Left cardiac atrium (tissue), 4 donors: ENCODE data around the gene NDUFA13. TPM values are rescaled to one million over a fixed set of nuclear protein-coding genes. Genes with fewer than 3 reads are reported as not detected.

Source experiments
- ATAC-seq, 2 donors: fragments of 200-7000 bp; cut with Tn5 transposase; one replicate each; pipeline ENCODE4 v1.9.1; 2020; ENCODE audit warnings: mild to moderate bottlenecking in 2 of 2, moderate library complexity in 2 of 2
- DNase-seq: peaks from one replicate; pipeline ENCODE4 v3.0.0-alpha.2; 2020
- intact Hi-C, 2 donors: fragments of 100-400 bp; cut with DNase I; formaldehyde crosslinking; loops; one replicate each; pipeline versions ENCODE4 v1.14.1 to v1.15.1; 2022 to 2023
- total RNA-seq, 2 donors: library from RNA; stranded (reverse); fragmentation: NEBNext Ultra II Directional; extraction: Animal tissue kit (Norgen Biotek cat#: 25700); gene quantifications; one replicate each; pipeline ENCODE4 v1.2.1, GENCODE V29; 2021
- donor health status: DM: no; HTN: yes; CAD: no.
- donor health status: DM: no; HTN: yes; CAD: no; lungs with severe emphysema.
- donor health status: DM: yes; HTN: yes; CAD: no.
- donor health status: Dilated cardiomyopathy.

Gene NDUFA13
- total RNA-seq, 2 donors from 2014 or later = 850 to 852 TPM

- intact Hi-C loops = no loop called here
- DNase-seq (no peak), ATAC-seq (no peak)
Measured at GRCh38 chr19:19553670-19554069, 37.6 kb downstream of the NDUFA13 start.

GRCh38 chr19:19554074-19555023 lies 38.3 kb downstream of the NDUFA13 start:
- ATAC-seq = peak; percentile 42 to 54
- DNase-seq = peak; percentile 57
- intact Hi-C loops = no loop called here

- ATAC-seq (no peak), DNase-seq (no peak)
- intact Hi-C loops = no loop called here
Measured at GRCh38 chr19:19558055-19558454, 42.0 kb downstream of the NDUFA13 start.

GRCh38 chr19:19558636-19559035 lies 42.6 kb downstream of the NDUFA13 start:
- intact Hi-C loops = no loop called here
- no peak for ATAC-seq
- no peak for DNase-seq

- intact Hi-C loops = no loop called here
- DNase-seq (no peak), ATAC-seq (no peak)
Measured at GRCh38 chr19:19559931-19560330, 43.9 kb downstream of the NDUFA13 start.

- DNase-seq (no peak), ATAC-seq (no peak)
- intact Hi-C loops = no loop called here
Measured at GRCh38 chr19:19561946-19562664, 46.1 kb downstream of the NDUFA13 start.

- ATAC-seq (peak in 1 of 2 donors; percentile 18), DNase-seq (no peak)
- intact Hi-C loops = no loop called here
Measured at GRCh38 chr19:19562665-19563347, 46.8 kb downstream of the NDUFA13 start.

GRCh38 chr19:19563348-19563848 lies 47.4 kb downstream of the NDUFA13 start:
- intact Hi-C loops = no loop called here
- DNase-seq (no peak), ATAC-seq (peak in 1 of 2 donors; percentile 23)

- no peak for ATAC-seq
- intact Hi-C loops = no loop called here
- DNase-seq = no peak
Measured at GRCh38 chr19:19566306-19566705, 50.3 kb downstream of the NDUFA13 start.

- DNase-seq (no peak), ATAC-seq (no peak)
- intact Hi-C loops = no loop called here
Measured at GRCh38 chr19:19567391-19567790, 51.4 kb downstream of the NDUFA13 start.

GRCh38 chr19:19568802-19569756 lies 53.1 kb downstream of the NDUFA13 start:
- no peak for DNase-seq
- no peak for ATAC-seq
- intact Hi-C loops = no loop called here

- intact Hi-C loops = no loop called here
- DNase-seq (no peak), ATAC-seq (no peak)
Measured at GRCh38 chr19:19570571-19570970, 54.5 kb downstream of the NDUFA13 start.

GRCh38 chr19:19571071-19571786 lies 55.2 kb downstream of the NDUFA13 start:
- intact Hi-C loops = no loop called here
- no peak for DNase-seq
- ATAC-seq = no peak

GRCh38 chr19:19575411-19575810 lies 59.4 kb downstream of the NDUFA13 start:
- ATAC-seq = no peak
- intact Hi-C loops = no loop called here
- DNase-seq = no peak
